ENCODE measurements around the gene MYO7B.

Gene MYO7B

DNA sequence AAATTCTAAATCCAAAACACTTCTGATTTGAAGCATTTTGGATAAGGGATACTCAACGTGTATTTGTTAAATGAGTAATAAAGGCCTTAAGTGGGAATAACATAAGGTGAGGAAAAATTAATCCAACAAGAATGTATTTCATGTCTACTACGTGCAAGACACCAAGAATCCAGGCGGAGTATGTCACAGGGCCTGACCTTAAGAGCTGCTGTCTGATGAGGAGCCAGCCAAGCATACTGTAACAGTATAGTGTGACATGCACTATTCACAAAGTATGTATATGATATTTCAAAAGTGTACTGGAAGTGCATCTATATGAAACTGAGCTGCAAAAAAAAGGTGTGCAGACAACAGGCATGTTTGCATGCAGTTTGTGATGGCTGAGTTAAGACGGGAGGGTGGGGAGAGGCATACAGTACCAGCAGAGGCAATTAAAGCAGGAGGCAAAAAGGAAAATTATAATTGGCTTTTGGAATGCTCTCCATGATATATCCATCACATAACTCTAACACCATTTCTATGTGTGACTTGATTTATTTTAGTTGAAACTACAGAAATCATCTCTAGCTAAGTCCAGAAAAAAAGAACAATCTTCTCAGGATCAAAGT, 27.4 kb upstream of the MYO7B start:
- H3K27ac ChIP-seq (ENCODE audit: low read length), result no peak overlapping the region
- H3K4me1 ChIP-seq (ENCODE audit: low read length), result peaks cover 16% of the 10 kb centered on the region
- H3K27me3 ChIP-seq (ENCODE audit: low read depth, low read length), result no peaks in the 10 kb centered on the region
- peaks cover 90% of the 10 kb centered on the region for H3K79me2 ChIP-seq (ENCODE audit: low read length)
- no peak overlapping the region for H3K4me2 ChIP-seq (ENCODE audit: low read length)
- H3K36me3 ChIP-seq (replicated peaks; ENCODE audit: low read depth, low read length), result peaks cover 45% of the 10 kb centered on the region
- H4K20me1 ChIP-seq (ENCODE audit: insufficient read depth, low read length), result peaks cover 57% of the 10 kb centered on the region
- no peak for TF ChIP-seq CTCF (IDR thresholded peaks at IDR 0.05; ENCODE audit: low read depth, low read length)
- no peak for TF ChIP-seq EZH2phosphoT487 (IDR thresholded peaks at IDR 0.05; ENCODE audit: low read depth)
- H3K4me3 ChIP-seq (ENCODE audit: low read length), result no peak overlapping the region
- no peak overlapping the region for H3K9ac ChIP-seq (ENCODE audit: low read length)
- H2AFZ ChIP-seq (ENCODE audit: low read depth, low read length), result no peak overlapping the region
- no peaks in the 10 kb centered on the region for H3K9me3 ChIP-seq (ENCODE audit: insufficient read depth, low read length)

GRCh38 chr2:127508631-127509034, 26.9 kb upstream of the MYO7B start:
- Histone ChIP-seq H3K36me3 (replicated peaks; ENCODE audit: low read depth, low read length) (peaks cover 43% of the 10 kb centered on the region), H3K4me1 (ENCODE audit: low read length) (peaks cover 16% of the 10 kb centered on the region), H3K9me3 (ENCODE audit: insufficient read depth, low read length) (no peaks in the 10 kb centered on the region), H3K27me3 (ENCODE audit: low read depth, low read length) (no peaks in the 10 kb centered on the region), H3K9ac (ENCODE audit: low read length) (no peak overlapping the region), H3K4me3 (ENCODE audit: low read length) (no peak overlapping the region), H3K79me2 (ENCODE audit: low read length) (peaks cover 95% of the 10 kb centered on the region), H4K20me1 (ENCODE audit: insufficient read depth, low read length) (peaks cover 55% of the 10 kb centered on the region), H3K27ac (ENCODE audit: low read length) (no peak overlapping the region), H3K4me2 (ENCODE audit: low read length) (peak overlapping the region; percentile 1; the same call in 1 of the 2 replicates), H2AFZ (ENCODE audit: low read depth, low read length) (no peak overlapping the region)
- TF ChIP-seq CTCF (IDR thresholded peaks at IDR 0.05; ENCODE audit: low read depth, low read length) (no peak), EZH2phosphoT487 (IDR thresholded peaks at IDR 0.05; ENCODE audit: low read depth) (no peak)

DNA sequence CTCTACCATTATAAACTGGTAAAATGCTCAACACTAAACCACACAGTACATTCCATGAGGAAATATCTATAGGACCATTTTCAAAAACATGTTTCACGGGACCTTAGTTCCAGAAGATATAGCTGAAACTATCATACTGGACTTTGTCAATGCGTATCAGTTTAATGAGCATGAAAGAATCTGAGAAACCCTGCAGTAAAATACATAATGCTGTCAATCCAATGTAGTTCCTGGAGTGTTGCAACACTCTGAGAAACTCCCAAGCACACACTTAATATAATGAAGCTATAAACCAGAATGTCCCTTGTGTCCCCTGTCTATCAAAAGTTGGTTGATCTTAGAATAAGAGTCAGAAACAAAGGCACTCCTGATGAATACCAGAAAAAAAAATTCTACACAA, 25.4 kb upstream of the MYO7B start:
- peaks cover 65% of the 10 kb centered on the region for H4K20me1 ChIP-seq (ENCODE audit: insufficient read depth, low read length)
- no peak overlapping the region for H3K27ac ChIP-seq (ENCODE audit: low read length)
- H3K4me2 ChIP-seq (ENCODE audit: low read length), result no peak overlapping the region
- peaks cover 15% of the 10 kb centered on the region for H3K4me1 ChIP-seq (ENCODE audit: low read length)
- H3K27me3 ChIP-seq (ENCODE audit: low read depth, low read length), result no peaks in the 10 kb centered on the region
- TF ChIP-seq CTCF (IDR thresholded peaks at IDR 0.05; ENCODE audit: low read depth, low read length), result no peak
- no peak for TF ChIP-seq EZH2phosphoT487 (IDR thresholded peaks at IDR 0.05; ENCODE audit: low read depth)
- H3K36me3 ChIP-seq (replicated peaks; ENCODE audit: low read depth, low read length), result peaks cover 37% of the 10 kb centered on the region
- H3K9me3 ChIP-seq (ENCODE audit: insufficient read depth, low read length), result no peaks in the 10 kb centered on the region
- H2AFZ ChIP-seq (ENCODE audit: low read depth, low read length), result no peak overlapping the region
- peaks cover 97% of the 10 kb centered on the region for H3K79me2 ChIP-seq (ENCODE audit: low read length)
- H3K9ac ChIP-seq (ENCODE audit: low read length), result no peak overlapping the region
- no peak overlapping the region for H3K4me3 ChIP-seq (ENCODE audit: low read length)

DNA sequence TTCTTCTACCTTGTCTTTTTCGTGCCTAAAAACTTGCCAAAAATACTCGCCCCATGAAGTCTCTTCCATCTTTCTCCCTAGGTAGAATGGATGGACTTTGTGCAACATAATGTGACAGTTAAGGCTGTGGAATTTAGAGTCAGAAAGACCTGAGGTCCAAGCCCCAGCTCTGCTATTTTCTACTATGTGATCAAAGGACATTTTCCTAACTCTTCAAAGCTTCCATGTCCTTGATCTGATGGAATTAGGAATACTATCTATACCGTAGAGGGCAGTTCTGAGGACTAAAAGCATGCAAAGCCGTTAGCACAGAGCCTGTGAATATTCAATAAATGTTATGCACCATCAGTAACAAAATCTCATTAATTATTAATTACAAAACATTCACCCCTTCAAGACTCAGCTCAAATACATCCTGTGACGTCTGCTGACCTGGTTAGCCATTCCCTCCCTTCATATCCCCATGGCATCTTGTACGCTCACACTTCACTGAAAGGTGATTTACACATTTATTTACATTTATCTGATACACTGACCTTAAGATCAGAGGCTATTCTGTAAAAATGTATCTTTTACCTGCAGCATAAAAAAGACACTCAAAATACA, 24.3 kb upstream of the MYO7B start:
- peaks cover 45% of the 10 kb centered on the region for H3K36me3 ChIP-seq (replicated peaks; ENCODE audit: low read depth, low read length)
- H2AFZ ChIP-seq (ENCODE audit: low read depth, low read length), result no peak overlapping the region
- no peaks in the 10 kb centered on the region for H3K9me3 ChIP-seq (ENCODE audit: insufficient read depth, low read length)
- H3K79me2 ChIP-seq (ENCODE audit: low read length), result peaks cover 100% of the 10 kb centered on the region
- no peak overlapping the region for H3K4me2 ChIP-seq (ENCODE audit: low read length)
- TF ChIP-seq EZH2phosphoT487 (IDR thresholded peaks at IDR 0.05; ENCODE audit: low read depth) (no peak), CTCF (IDR thresholded peaks at IDR 0.05; ENCODE audit: low read depth, low read length) (no peak)
- H3K4me1 ChIP-seq (ENCODE audit: low read length), result peaks cover 10% of the 10 kb centered on the region
- no peak overlapping the region for H3K4me3 ChIP-seq (ENCODE audit: low read length)
- no peak overlapping the region for H3K27ac ChIP-seq (ENCODE audit: low read length)
- H4K20me1 ChIP-seq (ENCODE audit: insufficient read depth, low read length), result peaks cover 76% of the 10 kb centered on the region
- no peaks in the 10 kb centered on the region for H3K27me3 ChIP-seq (ENCODE audit: low read depth, low read length)
- no peak overlapping the region for H3K9ac ChIP-seq (ENCODE audit: low read length)

All from OCI-LY3 (cell line).